Measurements from ENCODE around the gene MAVS. TPM values are rescaled to one million over a fixed set of nuclear protein-coding genes. Genes with fewer than 3 reads are reported as not detected.

Gene MAVS
- total RNA-seq, 1 experiment from 2014 or later = 32.3 TPM

GRCh38 chr20:3919352-3919751 is 72.7 kb downstream of the MAVS start:
- ATAC-seq (no peak), DNase-seq (ENCODE audit: low read depth, low spot score) (no peak)
- Histone ChIP-seq H3K27me3 (ENCODE audit: control insufficient read depth, insufficient read depth, low read length) (no peaks in the 10 kb centered on the region), H3K4me1 (ENCODE audit: control insufficient read depth, insufficient read depth, low read length) (no peaks in the 10 kb centered on the region), H3K4me3 (ENCODE audit: low read depth in 2 of 2, low read length in 2 of 2) (no peak overlapping the region), H3K27ac (ENCODE audit: low read length) (no peak overlapping the region), H3K36me3 (ENCODE audit: control insufficient read depth, insufficient read depth, low read length) (peaks cover 14% of the 10 kb centered on the region; the same call in 1 of the 2 replicates), H3K9me3 (ENCODE audit: control insufficient read depth, insufficient read depth, low read depth, low read length) (no peaks in the 10 kb centered on the region)
- POLR2A ChIA-PET = no interaction called here
- in situ Hi-C loops (cut with HindIII; ENCODE audit: low pct_unique_long_range_greater_than_20kb, low sequenced_read_pairs) (no loop called here), intact Hi-C loops (cut with micrococcal nuclease; ENCODE audit: unreplicated experiment) (no loop called here)
- no peak for TF ChIP-seq POLR2AphosphoS5 (IDR thresholded peaks at IDR 0.05; ENCODE audit: low read depth, low read length)
- TF ChIP-seq TCF7L2 (IDR thresholded peaks at IDR 0.05; ENCODE audit: low read depth, low read length) = no peak
- TF ChIP-seq SIN3A (IDR thresholded peaks at IDR 0.05; ENCODE audit: borderline replicate concordance, insufficient read depth, low read depth, low read length) = no peak
- no peak for TF ChIP-seq CTCF (IDR thresholded peaks at IDR 0.05)
- no peak for TF ChIP-seq REST (IDR thresholded peaks at IDR 0.05; ENCODE audit: insufficient read depth in 1 of 2, low read depth in 2 of 2, low read length in 1 of 2)
- BruUV-seq (replicated peaks) = no TSS peak
- CTCF ChIA-PET = no interaction called here

- CTCF ChIA-PET = no interaction called here
- DNase-seq (ENCODE audit: low read depth, low spot score) = no peak
- ATAC-seq = no peak
- H3K27ac ChIP-seq (ENCODE audit: low read length) = no peak overlapping the region
- no peaks in the 10 kb centered on the region for H3K9me3 ChIP-seq (ENCODE audit: control insufficient read depth, insufficient read depth, low read depth, low read length)
- peaks cover 9% of the 10 kb centered on the region; the same call in 1 of the 2 replicates for H3K36me3 ChIP-seq (ENCODE audit: control insufficient read depth, insufficient read depth, low read length)
- intact Hi-C loops (cut with micrococcal nuclease; ENCODE audit: unreplicated experiment) = no loop called here
- no peaks in the 10 kb centered on the region for H3K4me1 ChIP-seq (ENCODE audit: control insufficient read depth, insufficient read depth, low read length)
- in situ Hi-C loops (cut with HindIII; ENCODE audit: low pct_unique_long_range_greater_than_20kb, low sequenced_read_pairs) = no loop called here
- H3K27me3 ChIP-seq (ENCODE audit: control insufficient read depth, insufficient read depth, low read length) = no peaks in the 10 kb centered on the region
- TF ChIP-seq REST (IDR thresholded peaks at IDR 0.05; ENCODE audit: insufficient read depth in 1 of 2, low read depth in 2 of 2, low read length in 1 of 2) (no peak), TCF7L2 (IDR thresholded peaks at IDR 0.05; ENCODE audit: low read depth, low read length) (no peak)
- H3K4me3 ChIP-seq (ENCODE audit: low read depth in 2 of 2, low read length in 2 of 2) = no peak overlapping the region
- POLR2A ChIA-PET = no interaction called here
- BruUV-seq (replicated peaks) = no TSS peak
Measured at GRCh38 chr20:3922223-3922982, 75.8 kb downstream of the MAVS start.

Data from Panc1 (cell line).